Adrenal gland (tissue), 12 donors: Measurements from ENCODE around the gene SLC25A21. TPM values are rescaled to one million over a fixed set of nuclear protein-coding genes. Genes with fewer than 3 reads are reported as not detected.

Experiments
- DNase-seq, 7 donors: peaks; one replicate each; pipeline ENCODE4 v3.0.0-alpha.2; 2019 to 2020
- H3K27ac ChIP-seq, 5 donors: fragments of 200-600 bp; sonication (generic) in 4 of 5; 1 replicate in 3 of 5; 2 replicates in 2 of 5; pipeline versions ENCODE4 v1.5.1 to v1.8.0; 2016 to 2020; ENCODE audit warnings: mild to moderate bottlenecking in 1 of 5
- H3K27me3 ChIP-seq: fragments of 200-600 bp; 2 replicates; pipeline ENCODE4 v1.8.0; 2021
- H3K36me3 ChIP-seq, 2 donors: fragments of 200-600 bp; replicated peaks in 1 of 2; 1 replicate in 1 of 2; 2 replicates in 1 of 2; pipeline versions ENCODE4 v1.5.1 to v1.8.0; 2018 to 2022
- H3K4me1 ChIP-seq, 2 donors: fragments of 200-600 bp; replicated peaks in 1 of 2; 1 replicate in 1 of 2; 2 replicates in 1 of 2; pipeline versions ENCODE4 v1.5.1 to v1.8.0; 2018 to 2021
- H3K4me3 ChIP-seq, 4 donors: fragments of 200-600 bp; sonication (generic) in 3 of 4; one replicate each; pipeline ENCODE4 v1.5.1; 2016 to 2018
- H3K9me3 ChIP-seq, 3 donors: fragments of 200-600 bp; sonication (generic) in 1 of 3; replicated peaks in 1 of 3; 1 replicate in 2 of 3; 2 replicates in 1 of 3; pipeline versions ENCODE4 v1.5.1 to v1.8.0; 2016 to 2021
- CTCF ChIP-seq, 6 experiments: fragments of 450-650 bp in 4 of 6; fragments of 200-600 bp in 2 of 6; sonication (generic) in 1 of 6; IDR thresholded peaks; 1 replicate in 5 of 6; 2 replicates in 1 of 6; pipeline versions ENCODE4 v1.5.1 to v1.8.0; 2016 to 2021; ENCODE audit warnings: antibody characterized with exemption in 6 of 6, mild to moderate bottlenecking in 2 of 6, moderate library complexity in 1 of 6
- POLR2A ChIP-seq, 2 donors: fragments of 450-650 bp; IDR thresholded peaks; one replicate each; pipeline ENCODE4 v1.6.1; 2017; ENCODE audit warnings: antibody characterized with exemption in 2 of 2, mild to moderate bottlenecking in 2 of 2, moderate library complexity in 1 of 2
- WGBS, 4 donors: extraction: QIAGEN DNeasy Blood & Tissue Kit in 2 of 4; methylation state at CpG; one replicate each; pipeline versions ENCODE4 v1.1.5 to v1.1.7; 2013 to 2017; 5-methylcytosine and 5-hydroxymethylcytosine counted together
- intact Hi-C, 2 donors: fragments of 100-400 bp; cut with DNase I; formaldehyde crosslinking; loops; one replicate each; pipeline versions ENCODE4 v1.14.1 to v1.15.0; 2022 to 2023
- polyA plus RNA-seq, 3 donors: library from polyadenylated mRNA; stranded (reverse); fragments of 200-250 nt in 2 of 3; fragments of 350-450 nt in 1 of 3; fragmentation: Illumina TruSeq in 1 of 3; extraction: RNeasy Lipid Tissue Mini Kit (QIAGEN cat#74804) in 1 of 3; gene quantifications; one replicate each; pipeline ENCODE4 v1.2.3, GENCODE V29; 2013 to 2014
- total RNA-seq, 9 donors: library from RNA; depleted of rRNA in 4 of 9; stranded (reverse); fragments of >200 nt in 4 of 9; fragments of 120-200 nt in 1 of 9; fragmentation: NEBNext Ultra II Directional in 1 of 9; extraction: Animal tissue kit (Norgen Biotek cat#: 25700) in 1 of 9; gene quantifications; one replicate each; pipeline versions ENCODE4 v1.1.0 to v1.2.4, GENCODE V29; 2013 to 2023
- donor health status: healthy with polysubstance abuse.
- donor health status: Bipolar disorder and iron deficiency.
- donor health status: DM: yes; HTN: yes; CAD: no.
- donor health status: DM: no; HTN: no; CAD: no.
- donor health status: DM: no; HTN: no; CAD: no.
- donor health status: DM: yes; HTN: yes; CAD: no.

The SLC25A21 gene
- total and polyA plus RNA-seq, 12 donors, result 0.14 to 3.8 (median 0.56) TPM

- no peak for TF ChIP-seq POLR2A (IDR thresholded peaks at IDR 0.05)
- no peak for TF ChIP-seq CTCF (IDR thresholded peaks at IDR 0.05)
- Histone ChIP-seq H3K4me3 (no peak overlapping the region), H3K27me3 (no peaks in the 10 kb centered on the region), H3K9me3 (no peaks in the 10 kb centered on the region), H3K27ac (no peak overlapping the region), H3K4me1 (no peaks in the 10 kb centered on the region), H3K36me3 (no peaks in the 10 kb centered on the region)
- intact Hi-C loops, result no loop called here
- no peak for DNase-seq
- WGBS, 4 donors, result 66 to 77% (median 72%) methylated on average over 3 of the region's 3 CpGs
These were observed 423.7 kb downstream of the SLC25A21 start for GRCh38 chr14:36748610-36749213.

- Histone ChIP-seq H3K4me1 (no peaks in the 10 kb centered on the region), H3K36me3 (no peaks in the 10 kb centered on the region), H3K4me3 (no peak overlapping the region), H3K27me3 (no peaks in the 10 kb centered on the region), H3K9me3 (no peaks in the 10 kb centered on the region), H3K27ac (no peak overlapping the region)
- intact Hi-C loops, result no loop called here
- peak in 1 of 7 donors; percentile 3 for DNase-seq
- TF ChIP-seq POLR2A (IDR thresholded peaks at IDR 0.05) (no peak), CTCF (IDR thresholded peaks at IDR 0.05) (peak in 5 of 6 experiments; percentile 28 to 50 (median 39))
- 43 to 49% (median 45%) methylated on average over 8 of the region's 8 CpGs for WGBS, 4 donors
These were observed 424.8 kb downstream of the SLC25A21 start for GRCh38 chr14:36747411-36748184.

- H3K4me3 ChIP-seq, result no peak overlapping the region
- DNase-seq, result no peak
- intact Hi-C loops, result no loop called here
- no peaks in the 10 kb centered on the region for H3K27me3 ChIP-seq
- H3K9me3 ChIP-seq, result no peaks in the 10 kb centered on the region
- no peak overlapping the region for H3K27ac ChIP-seq
- H3K4me1 ChIP-seq, result no peaks in the 10 kb centered on the region
- H3K36me3 ChIP-seq, result no peaks in the 10 kb centered on the region
- TF ChIP-seq POLR2A (IDR thresholded peaks at IDR 0.05), result no peak
- TF ChIP-seq CTCF (IDR thresholded peaks at IDR 0.05), result no peak
These were observed 425.5 kb downstream of the SLC25A21 start for GRCh38 chr14:36746872-36747271.

- TF ChIP-seq CTCF (IDR thresholded peaks at IDR 0.05), result no peak
- no peak for TF ChIP-seq POLR2A (IDR thresholded peaks at IDR 0.05)
- no peak overlapping the region for H3K4me3 ChIP-seq
- WGBS, 4 donors, result 29 to 50% (median 41%) methylated on average over 1 of the region's 1 CpG
- H3K36me3 ChIP-seq, result no peaks in the 10 kb centered on the region
- no peaks in the 10 kb centered on the region for H3K4me1 ChIP-seq
- no peak overlapping the region for H3K27ac ChIP-seq
- intact Hi-C loops, result no loop called here
- no peaks in the 10 kb centered on the region for H3K9me3 ChIP-seq
- no peak for DNase-seq
- H3K27me3 ChIP-seq, result no peaks in the 10 kb centered on the region
These were observed 430.5 kb downstream of the SLC25A21 start for GRCh38 chr14:36741858-36742257.
